D721Med (cell line): Measurements from ENCODE around the gene CCDC69.
"Not testable (repeated sequence)": the region's sequence is repeated elsewhere in the genome, so short reads cannot be mapped to it uniquely, and the experiment has no call there.

Source experiments
- DNase-seq: peaks from one replicate; pipeline ENCODE4 v3.0.0; 2011; ENCODE audit warnings: low spot score; ENCODE audit not compliant: insufficient read length
- FAIRE-seq: peaks from 2 replicates; lab custom pipeline; 2011; peaks lifted over from hg19 to GRCh38; lab: Jason Lieb, UNC
- CTCF ChIP-seq: IDR thresholded peaks from 2 replicates; pipeline ENCODE4 v1.5.1; 2012; ENCODE audit warnings: mild to moderate bottlenecking, control low read depth; ENCODE audit not compliant: insufficient read depth; ENCODE audit errors: missing control alignments

Gene CCDC69

GRCh38 chr5:151248651-151249050 is 24.8 kb upstream of the CCDC69 start:
- TF ChIP-seq CTCF = no peak
- DNase-seq (no peak), FAIRE-seq (no peak)

- TF ChIP-seq CTCF = no peak
- DNase-seq = no peak
- no peak for FAIRE-seq
These were observed 21.9 kb upstream of the CCDC69 start for GRCh38 chr5:151245680-151246219.

- DNase-seq = no peak
- no peak for TF ChIP-seq CTCF
- no peak for FAIRE-seq
These were observed 20.3 kb upstream of the CCDC69 start for GRCh38 chr5:151244206-151244605.

GRCh38 chr5:151243564-151243963 is 19.7 kb upstream of the CCDC69 start:
- FAIRE-seq = no peak
- no peak for TF ChIP-seq CTCF
- no peak for DNase-seq

GRCh38 chr5:151243127-151243526 is 19.2 kb upstream of the CCDC69 start:
- DNase-seq (no peak), FAIRE-seq (no peak)
- TF ChIP-seq CTCF = no peak

GRCh38 chr5:151240924-151241635 is 17.2 kb upstream of the CCDC69 start:
- FAIRE-seq (no peak), DNase-seq (no peak)
- TF ChIP-seq CTCF = no peak

- FAIRE-seq, DNase-seq: not testable (repeated sequence)
These were observed 16.5 kb upstream of the CCDC69 start for GRCh38 chr5:151240268-151240835.
